GM10266 (cell line): ENCODE data around the gene MPI.
A peak's percentile ranks its signal among the peaks of the same experiment; 100 is the strongest.
"Not testable (repeated sequence)": the region's sequence is repeated elsewhere in the genome, so short reads cannot be mapped to it uniquely, and the experiment has no call there.

Source experiments
- DNase-seq: peaks from one replicate; pipeline ENCODE4 v3.0.0; 2012; ENCODE audit errors: extremely low spot score
- CTCF ChIP-seq: IDR thresholded peaks from 2 replicates; pipeline ENCODE4 v1.5.1; 2012; ENCODE audit warnings: mild to moderate bottlenecking, low read depth; ENCODE audit not compliant: control insufficient read depth, insufficient read depth; ENCODE audit errors: missing control alignments

MPI gene

GRCh38 chr15:74888716-74889115 is 1.1 kb upstream of the MPI start:
- TF ChIP-seq CTCF, result no peak
- DNase-seq, result no peak

- TF ChIP-seq CTCF, result no peak
- peak; percentile 49 for DNase-seq
Measured at GRCh38 chr15:74889390-74889882, 406 bp upstream of the MPI start.

DNA sequence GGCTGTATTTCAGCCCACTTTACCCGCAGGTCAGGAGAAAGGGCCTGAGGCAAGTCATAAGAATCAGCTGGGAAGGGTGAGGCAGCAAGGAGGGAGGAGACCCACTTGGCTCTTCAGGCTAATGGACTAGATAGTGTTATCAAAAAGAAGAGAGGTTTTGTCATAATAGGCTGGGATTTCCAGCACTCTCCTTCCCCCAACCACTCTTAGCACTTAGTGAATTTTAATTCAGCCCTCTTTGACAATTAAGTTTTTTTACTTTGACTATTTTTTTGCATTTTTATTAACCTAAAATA is 771 bp downstream of the MPI start:
- no peak for TF ChIP-seq CTCF
- DNase-seq, result no peak

GRCh38 chr15:74891469-74891868 is 1.6 kb downstream of the MPI start:
- no peak for TF ChIP-seq CTCF
- no peak for DNase-seq

- DNase-seq, result no peak
- no peak for TF ChIP-seq CTCF
Measured at GRCh38 chr15:74892313-74892712, 2.5 kb downstream of the MPI start.

DNA sequence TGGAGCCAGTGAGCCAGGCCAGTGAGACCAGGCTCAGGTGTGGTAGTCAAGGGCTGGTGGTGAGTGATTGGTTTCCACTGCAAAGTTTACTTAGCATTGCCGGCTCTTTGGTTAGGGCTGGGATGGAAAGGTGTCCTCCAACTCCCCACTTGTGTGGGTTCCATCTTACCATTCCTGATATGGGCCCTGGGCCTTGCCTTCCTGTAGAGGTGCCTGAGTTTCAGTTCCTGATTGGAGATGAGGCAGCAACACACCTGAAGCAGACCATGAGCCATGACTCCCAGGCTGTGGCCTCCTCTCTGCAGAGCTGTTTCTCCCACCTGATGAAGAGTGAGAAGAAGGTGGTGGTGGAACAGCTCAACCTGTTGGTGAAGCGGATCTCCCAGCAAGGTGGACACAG is 3.1 kb downstream of the MPI start:
- no peak for DNase-seq

GRCh38 chr15:74893627-74894026 is 3.8 kb downstream of the MPI start:
- TF ChIP-seq CTCF, result no peak
- DNase-seq, result no peak

More for the DNA sequence above, 3.1 kb downstream of the MPI start:
- no peak for TF ChIP-seq CTCF

GRCh38 chr15:74894383-74894782 is 4.5 kb downstream of the MPI start:
- DNase-seq, result not testable (repeated sequence)
